Liver (tissue), 9 donors: ENCODE measurements around the gene PTH1R. TPM values are rescaled to one million over a fixed set of nuclear protein-coding genes. Genes with fewer than 3 reads are reported as not detected.

Experiments
- DNase-seq: peaks from one replicate; pipeline ENCODE4 v3.0.0-alpha.2; 2017; ENCODE audit warnings: low spot score
- H3K27ac ChIP-seq, 2 donors: one replicate each; pipeline ENCODE4 v1.7.0; 2013; ENCODE audit warnings: inconsistent platforms in 2 of 2, low read length in 2 of 2, control low read depth in 1 of 2, low read depth in 1 of 2, mild to moderate bottlenecking in 1 of 2
- H3K27me3 ChIP-seq, 4 donors: one replicate each; pipeline versions ENCODE4 v1.6.1 to v1.7.0; 2013; ENCODE audit warnings: low read length in 3 of 4, inconsistent platforms in 1 of 4, mild to moderate bottlenecking in 1 of 4, moderate library complexity in 1 of 4; ENCODE audit not compliant: control insufficient read depth in 4 of 4, insufficient read depth in 4 of 4
- H3K36me3 ChIP-seq, 4 donors: one replicate each; pipeline versions ENCODE4 v1.6.1 to v1.7.0; 2013; ENCODE audit warnings: low read length in 3 of 4, mild to moderate bottlenecking in 3 of 4, low read depth in 1 of 4, moderate library complexity in 1 of 4; ENCODE audit not compliant: control insufficient read depth in 4 of 4, insufficient read depth in 3 of 4
- H3K4me1 ChIP-seq, 4 donors: one replicate each; pipeline versions ENCODE4 v1.6.1 to v1.7.0; 2013; ENCODE audit warnings: low read length in 3 of 4, mild to moderate bottlenecking in 3 of 4, moderate library complexity in 1 of 4; ENCODE audit not compliant: control insufficient read depth in 4 of 4, insufficient read depth in 4 of 4
- H3K4me3 ChIP-seq, 3 donors: one replicate each; pipeline versions ENCODE4 v1.6.1 to v1.7.0; 2013; ENCODE audit warnings: low read length in 3 of 3, control low read depth in 1 of 3, low read depth in 1 of 3, mild to moderate bottlenecking in 1 of 3
- H3K9ac ChIP-seq, 2 donors: one replicate each; pipeline ENCODE4 v1.7.0; 2013; ENCODE audit warnings: low read length in 2 of 2, mild to moderate bottlenecking in 2 of 2, moderate library complexity in 2 of 2, control low read depth in 1 of 2, low read depth in 1 of 2
- H3K9me3 ChIP-seq, 4 donors: one replicate each; pipeline versions ENCODE4 v1.6.1 to v1.7.0; 2013; ENCODE audit warnings: low read length in 3 of 4; ENCODE audit not compliant: control insufficient read depth in 4 of 4
- EGR1 ChIP-seq, 2 donors: IDR thresholded peaks; 2 replicates each; pipeline ENCODE4 v1.6.1; 2016 to 2018; ENCODE audit warnings: antibody characterized with exemption in 2 of 2, low read depth in 2 of 2
- FOXA1 ChIP-seq: IDR thresholded peaks from 2 replicates; pipeline ENCODE4 v1.6.1; 2016; ENCODE audit warnings: antibody characterized with exemption
- FOXA2 ChIP-seq: IDR thresholded peaks from 2 replicates; pipeline ENCODE4 v1.6.1; 2016; ENCODE audit warnings: antibody characterized with exemption
- GABPA ChIP-seq, 2 donors: IDR thresholded peaks in 1 of 2; conservative IDR thresholded peaks in 1 of 2; 2 replicates each; pipeline ENCODE4 v1.6.1; 2016; ENCODE audit warnings: antibody characterized with exemption in 2 of 2, mild to moderate bottlenecking in 1 of 2, moderate library complexity in 1 of 2
- HNF4A ChIP-seq, 2 donors: conservative IDR thresholded peaks; 2 replicates each; pipeline ENCODE4 v1.6.1; 2016; ENCODE audit warnings: antibody characterized with exemption in 2 of 2, mild to moderate bottlenecking in 2 of 2
- HNF4G ChIP-seq: IDR thresholded peaks from 2 replicates; pipeline ENCODE4 v1.6.1; 2016; ENCODE audit warnings: antibody characterized with exemption
- JUND ChIP-seq, 2 donors: IDR thresholded peaks; 2 replicates each; pipeline ENCODE4 v1.6.1; 2016; ENCODE audit warnings: antibody characterized with exemption in 2 of 2
- NR2F2 ChIP-seq: IDR thresholded peaks from 2 replicates; pipeline ENCODE4 v1.6.1; 2016; ENCODE audit warnings: antibody characterized with exemption
- RAD21 ChIP-seq, 2 donors: IDR thresholded peaks; 2 replicates each; pipeline ENCODE4 v1.6.1; 2016; ENCODE audit warnings: antibody characterized with exemption in 2 of 2, mild to moderate bottlenecking in 2 of 2
- RXRA ChIP-seq, 2 donors: IDR thresholded peaks; 2 replicates each; pipeline ENCODE4 v1.6.1; 2017 to 2018; ENCODE audit warnings: antibody characterized with exemption in 2 of 2, mild to moderate bottlenecking in 1 of 2
- SP1 ChIP-seq: IDR thresholded peaks from 2 replicates; pipeline ENCODE4 v1.6.1; 2018; ENCODE audit warnings: antibody characterized with exemption, mild to moderate bottlenecking
- TAF1 ChIP-seq: conservative IDR thresholded peaks from 2 replicates; pipeline ENCODE4 v1.6.1; 2016; ENCODE audit warnings: antibody characterized with exemption, mild to moderate bottlenecking
- YY1 ChIP-seq: IDR thresholded peaks from 2 replicates; pipeline ENCODE4 v1.6.1; 2016; ENCODE audit warnings: antibody characterized with exemption, mild to moderate bottlenecking
- WGBS: extraction: QIAGEN DNeasy Blood & Tissue Kit; methylation state at CpG from one replicate; pipeline ENCODE4 v1.1.7; 2013; 5-methylcytosine and 5-hydroxymethylcytosine counted together
- polyA plus RNA-seq, 2 donors: library from polyadenylated mRNA; stranded (reverse) in 1 of 2; unstranded in 1 of 2; fragments of 200-250 nt in 1 of 2; fragments of >200 nt in 1 of 2; fragmentation: Nextera tagmentation in 1 of 2; extraction: Ambion mirVana in 1 of 2; gene quantifications; one replicate each; pipeline versions ENCODE4 v1.2.1 to v1.2.3, GENCODE V29; 2013 to 2015
- total RNA-seq, 2 donors: library from RNA; depleted of rRNA; stranded (reverse); fragments of >200 nt; gene quantifications; one replicate each; pipeline ENCODE4 v1.2.3, GENCODE V29; 2014
- TF ChIP-seq, protein P1 (sequence below): IDR thresholded peaks from 2 replicates; pipeline ENCODE4 v1.6.1; 2016; ENCODE audit warnings: antibody characterized with exemption, mild to moderate bottlenecking
- TF ChIP-seq, protein P2 (sequence below): IDR thresholded peaks from 2 replicates; pipeline ENCODE4 v1.6.1; 2016; ENCODE audit warnings: antibody characterized with exemption
- TF ChIP-seq, protein P3 (sequence below): IDR thresholded peaks from 2 replicates; pipeline ENCODE4 v1.6.1; 2016; ENCODE audit warnings: antibody characterized with exemption
- TF ChIP-seq, protein P4 (sequence below): fragments of 150-350 bp; IDR thresholded peaks from 2 replicates; pipeline ENCODE4 v1.5.1; 2017; ENCODE audit warnings: improper control_type of control experiment, low read depth, low read length; ENCODE audit not compliant: missing input control
- TF ChIP-seq, protein P5 (sequence below): IDR thresholded peaks from 2 replicates; pipeline ENCODE4 v1.6.1; 2016; ENCODE audit warnings: antibody characterized with exemption
- donor health status: healthy.
- donor health status: healthy.
- donor health status: healthy.
- donor health status: healthy.
- donor health status: healthy.

Gene PTH1R
- total and polyA plus RNA-seq, 4 donors = 7.2 to 28.4 (median 23.6) TPM

DNA sequence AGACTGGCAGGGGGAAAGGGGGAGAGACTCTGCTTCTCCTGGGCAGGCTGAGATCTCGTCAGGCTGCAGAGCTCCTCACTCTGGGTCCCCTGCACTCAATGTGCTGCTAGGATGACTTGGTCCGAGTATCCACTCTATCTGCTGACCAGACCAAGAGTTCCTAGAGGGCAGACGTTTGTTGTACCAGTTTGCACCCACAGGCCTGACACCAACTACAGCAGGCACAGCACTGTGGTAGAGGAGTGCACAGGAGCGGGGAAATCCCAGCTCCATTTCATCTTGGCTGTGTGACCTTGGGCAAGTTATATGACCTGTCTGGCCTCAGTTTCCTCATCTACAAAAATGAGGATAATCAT lies 70.0 kb downstream of the PTH1R start:
- no peak overlapping the region for H3K4me3 ChIP-seq
- peak overlapping the region; percentile 47 to 70 for H3K27ac ChIP-seq
- TF ChIP-seq HNF4A (conservative IDR thresholded peaks at IDR 0.05) (no peak), SP1 (no peak), GABPA (IDR thresholded peaks at IDR 0.05 in 1 of 2, conservative IDR thresholded peaks at IDR 0.05 in 1 of 2) (no peak), FOXA2 (no peak), TAF1 (no peak), NR2F2 (no peak), EGR1 (IDR thresholded peaks at IDR 0.05; ENCODE audit: low read depth in 2 of 2) (no peak), JUND (IDR thresholded peaks at IDR 0.05) (no peak), FOXA1 (no peak), HNF4G (no peak), RAD21 (IDR thresholded peaks at IDR 0.05) (no peak), RXRA (IDR thresholded peaks at IDR 0.05) (no peak), YY1 (no peak)
- TF ChIP-seq, protein P1, sequence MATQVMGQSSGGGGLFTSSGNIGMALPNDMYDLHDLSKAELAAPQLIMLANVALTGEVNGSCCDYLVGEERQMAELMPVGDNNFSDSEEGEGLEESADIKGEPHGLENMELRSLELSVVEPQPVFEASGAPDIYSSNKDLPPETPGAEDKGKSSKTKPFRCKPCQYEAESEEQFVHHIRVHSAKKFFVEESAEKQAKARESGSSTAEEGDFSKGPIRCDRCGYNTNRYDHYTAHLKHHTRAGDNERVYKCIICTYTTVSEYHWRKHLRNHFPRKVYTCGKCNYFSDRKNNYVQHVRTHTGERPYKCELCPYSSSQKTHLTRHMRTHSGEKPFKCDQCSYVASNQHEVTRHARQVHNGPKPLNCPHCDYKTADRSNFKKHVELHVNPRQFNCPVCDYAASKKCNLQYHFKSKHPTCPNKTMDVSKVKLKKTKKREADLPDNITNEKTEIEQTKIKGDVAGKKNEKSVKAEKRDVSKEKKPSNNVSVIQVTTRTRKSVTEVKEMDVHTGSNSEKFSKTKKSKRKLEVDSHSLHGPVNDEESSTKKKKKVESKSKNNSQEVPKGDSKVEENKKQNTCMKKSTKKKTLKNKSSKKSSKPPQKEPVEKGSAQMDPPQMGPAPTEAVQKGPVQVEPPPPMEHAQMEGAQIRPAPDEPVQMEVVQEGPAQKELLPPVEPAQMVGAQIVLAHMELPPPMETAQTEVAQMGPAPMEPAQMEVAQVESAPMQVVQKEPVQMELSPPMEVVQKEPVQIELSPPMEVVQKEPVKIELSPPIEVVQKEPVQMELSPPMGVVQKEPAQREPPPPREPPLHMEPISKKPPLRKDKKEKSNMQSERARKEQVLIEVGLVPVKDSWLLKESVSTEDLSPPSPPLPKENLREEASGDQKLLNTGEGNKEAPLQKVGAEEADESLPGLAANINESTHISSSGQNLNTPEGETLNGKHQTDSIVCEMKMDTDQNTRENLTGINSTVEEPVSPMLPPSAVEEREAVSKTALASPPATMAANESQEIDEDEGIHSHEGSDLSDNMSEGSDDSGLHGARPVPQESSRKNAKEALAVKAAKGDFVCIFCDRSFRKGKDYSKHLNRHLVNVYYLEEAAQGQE = no peak
- TF ChIP-seq, protein P2, sequence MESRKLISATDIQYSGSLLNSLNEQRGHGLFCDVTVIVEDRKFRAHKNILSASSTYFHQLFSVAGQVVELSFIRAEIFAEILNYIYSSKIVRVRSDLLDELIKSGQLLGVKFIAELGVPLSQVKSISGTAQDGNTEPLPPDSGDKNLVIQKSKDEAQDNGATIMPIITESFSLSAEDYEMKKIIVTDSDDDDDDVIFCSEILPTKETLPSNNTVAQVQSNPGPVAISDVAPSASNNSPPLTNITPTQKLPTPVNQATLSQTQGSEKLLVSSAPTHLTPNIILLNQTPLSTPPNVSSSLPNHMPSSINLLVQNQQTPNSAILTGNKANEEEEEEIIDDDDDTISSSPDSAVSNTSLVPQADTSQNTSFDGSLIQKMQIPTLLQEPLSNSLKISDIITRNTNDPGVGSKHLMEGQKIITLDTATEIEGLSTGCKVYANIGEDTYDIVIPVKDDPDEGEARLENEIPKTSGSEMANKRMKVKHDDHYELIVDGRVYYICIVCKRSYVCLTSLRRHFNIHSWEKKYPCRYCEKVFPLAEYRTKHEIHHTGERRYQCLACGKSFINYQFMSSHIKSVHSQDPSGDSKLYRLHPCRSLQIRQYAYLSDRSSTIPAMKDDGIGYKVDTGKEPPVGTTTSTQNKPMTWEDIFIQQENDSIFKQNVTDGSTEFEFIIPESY = no peak
- TF ChIP-seq, protein P3, sequence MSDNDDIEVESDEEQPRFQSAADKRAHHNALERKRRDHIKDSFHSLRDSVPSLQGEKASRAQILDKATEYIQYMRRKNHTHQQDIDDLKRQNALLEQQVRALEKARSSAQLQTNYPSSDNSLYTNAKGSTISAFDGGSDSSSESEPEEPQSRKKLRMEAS = no peak
- TF ChIP-seq, protein P4, sequence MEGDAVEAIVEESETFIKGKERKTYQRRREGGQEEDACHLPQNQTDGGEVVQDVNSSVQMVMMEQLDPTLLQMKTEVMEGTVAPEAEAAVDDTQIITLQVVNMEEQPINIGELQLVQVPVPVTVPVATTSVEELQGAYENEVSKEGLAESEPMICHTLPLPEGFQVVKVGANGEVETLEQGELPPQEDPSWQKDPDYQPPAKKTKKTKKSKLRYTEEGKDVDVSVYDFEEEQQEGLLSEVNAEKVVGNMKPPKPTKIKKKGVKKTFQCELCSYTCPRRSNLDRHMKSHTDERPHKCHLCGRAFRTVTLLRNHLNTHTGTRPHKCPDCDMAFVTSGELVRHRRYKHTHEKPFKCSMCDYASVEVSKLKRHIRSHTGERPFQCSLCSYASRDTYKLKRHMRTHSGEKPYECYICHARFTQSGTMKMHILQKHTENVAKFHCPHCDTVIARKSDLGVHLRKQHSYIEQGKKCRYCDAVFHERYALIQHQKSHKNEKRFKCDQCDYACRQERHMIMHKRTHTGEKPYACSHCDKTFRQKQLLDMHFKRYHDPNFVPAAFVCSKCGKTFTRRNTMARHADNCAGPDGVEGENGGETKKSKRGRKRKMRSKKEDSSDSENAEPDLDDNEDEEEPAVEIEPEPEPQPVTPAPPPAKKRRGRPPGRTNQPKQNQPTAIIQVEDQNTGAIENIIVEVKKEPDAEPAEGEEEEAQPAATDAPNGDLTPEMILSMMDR = no peak
- TF ChIP-seq, protein P5, sequence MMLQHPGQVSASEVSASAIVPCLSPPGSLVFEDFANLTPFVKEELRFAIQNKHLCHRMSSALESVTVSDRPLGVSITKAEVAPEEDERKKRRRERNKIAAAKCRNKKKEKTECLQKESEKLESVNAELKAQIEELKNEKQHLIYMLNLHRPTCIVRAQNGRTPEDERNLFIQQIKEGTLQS = no peak
- no peaks in the 10 kb centered on the region for H3K27me3 ChIP-seq
- H3K4me1 ChIP-seq = peaks cover 47 to 84% (median 58%) of the 10 kb centered on the region in 4 donors
- no peak for DNase-seq
- no peaks in the 10 kb centered on the region for H3K9me3 ChIP-seq
- no peak overlapping the region for H3K9ac ChIP-seq
- 81% methylated on average over 4 of the region's 4 CpGs for WGBS
- no peaks in the 10 kb centered on the region for H3K36me3 ChIP-seq
